Activated CD4-positive, alpha-beta T cell treated with anti-CD3 and anti-CD28 coated beads for 48 hours (primary cell): ENCODE measurements around the gene PCSK6.

Source experiments
- DNase-seq: peaks from one replicate; pipeline ENCODE4 v3.0.0-alpha.2; 2020

The PCSK6 gene

GRCh38 chr15:101522621-101523559, 33.4 kb upstream of the PCSK6 start:
- no peak for DNase-seq

GRCh38 chr15:101522091-101522490, 32.6 kb upstream of the PCSK6 start:
- DNase-seq, result no peak

GRCh38 chr15:101521591-101521990, 32.1 kb upstream of the PCSK6 start:
- DNase-seq, result no peak

GRCh38 chr15:101521069-101521468, 31.6 kb upstream of the PCSK6 start:
- no peak for DNase-seq

- DNase-seq, result no peak
Measured at GRCh38 chr15:101520395-101520794, 30.9 kb upstream of the PCSK6 start.

- no peak for DNase-seq
Measured at GRCh38 chr15:101517504-101517903, 28.0 kb upstream of the PCSK6 start.

- no peak for DNase-seq
Measured at GRCh38 chr15:101514318-101514717, 24.8 kb upstream of the PCSK6 start.

GRCh38 chr15:101511717-101512116, 22.2 kb upstream of the PCSK6 start:
- DNase-seq, result no peak

GRCh38 chr15:101510212-101511197, 21.0 kb upstream of the PCSK6 start:
- no peak for DNase-seq

- no peak for DNase-seq
Measured at GRCh38 chr15:101509279-101509678, 19.8 kb upstream of the PCSK6 start.

GRCh38 chr15:101506491-101506890, 17.0 kb upstream of the PCSK6 start:
- DNase-seq, result no peak

- no peak for DNase-seq
Measured at GRCh38 chr15:101505610-101506337, 16.3 kb upstream of the PCSK6 start.

- DNase-seq, result no peak
Measured at GRCh38 chr15:101504866-101505609, 15.5 kb upstream of the PCSK6 start.

GRCh38 chr15:101504373-101504772, 14.9 kb upstream of the PCSK6 start:
- DNase-seq, result no peak

GRCh38 chr15:101503296-101503599, 13.7 kb upstream of the PCSK6 start:
- no peak for DNase-seq

- DNase-seq, result no peak
Measured at GRCh38 chr15:101502572-101503295, 13.2 kb upstream of the PCSK6 start.

- peak; percentile 66 for DNase-seq
Measured at GRCh38 chr15:101501703-101502373, 12.3 kb upstream of the PCSK6 start.

GRCh38 chr15:101500865-101501551, 11.5 kb upstream of the PCSK6 start:
- no peak for DNase-seq

- peak; percentile 20 for DNase-seq
Measured at GRCh38 chr15:101499863-101500713, 10.6 kb upstream of the PCSK6 start.
